BLaER1 treated with 17β-estradiol and CSF1 and Interleukin-3, amounts not matched to agents 10 nM and 100 nM (cell line): ENCODE measurements around the gene CCDC187.
"Not testable (repeated sequence)": the region's sequence is repeated elsewhere in the genome, so short reads cannot be mapped to it uniquely, and the experiment has no call there.

Source experiments
- H3K27ac ChIP-seq, 11 experiments: shearing (Covaris generic); formaldehyde crosslinking; 2 replicates each; pipeline ENCODE4 v1.8.1; 2022
- H3K27me3 ChIP-seq, 11 experiments: shearing (Covaris generic); formaldehyde crosslinking; 2 replicates each; pipeline ENCODE4 v1.8.1; 2022
- H3K36me3 ChIP-seq, 11 experiments: shearing (Covaris generic); formaldehyde crosslinking; 2 replicates each; pipeline ENCODE4 v1.8.1; 2022
- H3K4me1 ChIP-seq, 10 experiments: shearing (Covaris generic); formaldehyde crosslinking; 2 replicates each; pipeline ENCODE4 v1.8.1; 2022
- H3K4me2 ChIP-seq, 11 experiments: shearing (Covaris generic); formaldehyde crosslinking; 2 replicates each; pipeline ENCODE4 v1.8.1; 2022
- H3K4me3 ChIP-seq, 10 experiments: shearing (Covaris generic); formaldehyde crosslinking; 2 replicates each; pipeline ENCODE4 v1.8.1; 2022
- H3K9ac ChIP-seq, 11 experiments: shearing (Covaris generic); formaldehyde crosslinking; 2 replicates each; pipeline ENCODE4 v1.8.1; 2022
- H3K9me3 ChIP-seq, 11 experiments: shearing (Covaris generic); formaldehyde crosslinking; replicated peaks in 1 of 11; 2 replicates each; pipeline ENCODE4 v1.8.1; 2022
- H4K20me1 ChIP-seq, 11 experiments: shearing (Covaris generic); formaldehyde crosslinking; 2 replicates each; pipeline ENCODE4 v1.8.1; 2022
- Cebpa-rat ChIP-seq, 11 experiments: shearing (Covaris generic); IDR thresholded peaks; 2 replicates each; pipeline ENCODE4 v1.8.1; 2022

Gene CCDC187

GRCh38 chr9:136303825-136304416 lies at the start of gene CCDC187:
Gene CCDC187 (minus strand): TSS chr9:136304094. CDS start chr9:136303830, 264 bp downstream.
- H3K36me3 ChIP-seq = no peaks in the 10 kb centered on the region
- H3K27ac ChIP-seq = no peak within 1 kb of the TSS
- peaks cover 26 to 99% (median 91%) of the 10 kb centered on the region in 10 experiments for H3K4me1 ChIP-seq
- no peaks in the 10 kb centered on the region for H3K9me3 ChIP-seq
- H3K4me2 ChIP-seq = peak within 1 kb of the TSS in 9 of 11 experiments; percentile 76 to 98 (median 93); a peak in 18 of 22 replicates
- peaks cover 0 to 32% (median 0%) of the 10 kb centered on the region in 11 experiments; a peak in 7 of 22 replicates for H3K27me3 ChIP-seq
- no peak for TF ChIP-seq Cebpa-rat (IDR thresholded peaks at IDR 0.05)
- no peak within 1 kb of the TSS; a peak in 1 of 20 replicates for H3K4me3 ChIP-seq
- peaks cover 0 to 30% (median 18%) of the 10 kb centered on the region in 11 experiments; a peak in 12 of 22 replicates for H4K20me1 ChIP-seq
- H3K9ac ChIP-seq = 0 out of 22 replicates have a peak within 1 kb of the TSS, but pooled peaks of 1 of the 11 experiments have one; percentile 37

DNA sequence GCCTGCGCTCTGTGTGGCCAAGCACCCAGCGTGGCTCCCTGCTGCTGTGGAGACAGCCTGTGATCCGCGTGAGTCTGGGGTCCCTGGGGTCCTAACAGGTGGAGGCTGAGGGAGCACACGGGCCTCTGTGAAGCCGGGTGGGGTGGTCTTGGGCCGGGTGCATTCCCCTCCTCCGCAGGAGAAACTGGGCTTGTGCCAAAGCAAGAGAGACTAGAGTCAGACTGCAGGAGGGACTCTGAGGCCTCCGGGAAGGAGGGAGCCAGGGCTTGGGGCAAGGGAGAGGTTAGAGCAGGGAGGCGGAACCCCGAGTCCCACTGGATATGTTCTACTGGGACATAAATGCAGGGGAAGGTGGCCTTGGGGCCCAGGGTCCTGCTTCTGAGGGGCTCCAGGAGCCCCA lies 49.2 kb upstream of the CCDC187 start:
- peaks cover 7 to 53% (median 24%) of the 10 kb centered on the region in 11 experiments; a peak in 19 of 22 replicates for H3K36me3 ChIP-seq
- peaks cover 0 to 91% (median 75%) of the 10 kb centered on the region in 11 experiments; a peak in 19 of 22 replicates for H4K20me1 ChIP-seq
- H3K9ac ChIP-seq = peak overlapping the region in 2 of 11 experiments; percentile 9 to 23; a peak in 2 of 22 replicates
- peak overlapping the region in 1 of 11 experiments; percentile 3; a peak in 1 of 22 replicates for H3K4me2 ChIP-seq
- peaks cover 0 to 51% (median 30%) of the 10 kb centered on the region in 10 experiments; a peak in 16 of 20 replicates for H3K4me1 ChIP-seq
- no peak overlapping the region for H3K4me3 ChIP-seq
- H3K27ac ChIP-seq = no peak overlapping the region; a peak in 1 of 22 replicates
- H3K9me3 ChIP-seq = no peaks in the 10 kb centered on the region
- no peaks in the 10 kb centered on the region for H3K27me3 ChIP-seq
- no peak for TF ChIP-seq Cebpa-rat (IDR thresholded peaks at IDR 0.05)

DNA sequence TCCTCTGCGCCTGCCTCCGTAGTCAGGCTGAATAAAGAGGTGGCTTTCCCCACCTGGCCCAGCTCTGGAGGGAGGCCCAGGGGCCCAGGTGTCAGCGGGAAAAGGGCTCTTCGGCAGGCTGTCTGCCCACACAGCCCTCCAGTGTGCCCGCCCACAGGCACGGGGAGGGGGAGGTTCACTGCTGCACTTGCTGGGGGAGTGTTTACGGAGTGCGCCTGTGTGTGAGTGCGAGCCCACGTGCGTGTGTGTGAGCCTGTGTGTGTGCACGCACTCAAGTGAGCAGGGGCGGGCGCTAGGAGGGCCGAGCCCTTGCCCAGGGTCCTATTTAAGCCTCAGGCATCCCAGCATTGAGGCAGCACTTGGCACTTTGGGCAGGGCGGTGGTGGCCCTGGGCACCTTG lies 48.8 kb upstream of the CCDC187 start:
- Histone ChIP-seq H3K9ac (peak overlapping the region in 2 of 11 experiments; percentile 3 to 9; a peak in 1 of 22 replicates), H3K4me1 (peaks cover 0 to 55% (median 34%) of the 10 kb centered on the region in 10 experiments; a peak in 16 of 20 replicates), H3K27ac (no peak overlapping the region), H3K4me3 (no peak overlapping the region), H3K27me3 (no peaks in the 10 kb centered on the region), H4K20me1 (peaks cover 0 to 91% (median 74%) of the 10 kb centered on the region in 11 experiments; a peak in 19 of 22 replicates), H3K4me2 (peak overlapping the region in 1 of 11 experiments; percentile 3; a peak in 2 of 22 replicates), H3K9me3 (no peaks in the 10 kb centered on the region), H3K36me3 (peaks cover 4 to 53% (median 20%) of the 10 kb centered on the region in 11 experiments; a peak in 18 of 22 replicates)
- TF ChIP-seq Cebpa-rat (IDR thresholded peaks at IDR 0.05) = no peak

GRCh38 chr9:136351868-136352267 lies 48.0 kb upstream of the CCDC187 start:
- H3K9ac ChIP-seq, H3K27me3 ChIP-seq, H3K4me2 ChIP-seq, H3K27ac ChIP-seq, H3K9me3 ChIP-seq, H3K4me3 ChIP-seq: not testable (repeated sequence)
- Histone ChIP-seq H3K4me1 (peaks cover 0 to 63% (median 36%) of the 10 kb centered on the region in 10 experiments; a peak in 16 of 20 replicates), H3K36me3 (peaks cover 3 to 50% (median 12%) of the 10 kb centered on the region in 11 experiments; a peak in 17 of 22 replicates), H4K20me1 (peaks cover 0 to 91% (median 69%) of the 10 kb centered on the region in 11 experiments; a peak in 19 of 22 replicates)

GRCh38 chr9:136351252-136351800 lies 47.4 kb upstream of the CCDC187 start:
- no peaks in the 10 kb centered on the region for H3K9me3 ChIP-seq
- no peak overlapping the region for H3K4me3 ChIP-seq
- peaks cover 0 to 91% (median 72%) of the 10 kb centered on the region in 11 experiments; a peak in 19 of 22 replicates for H4K20me1 ChIP-seq
- H3K36me3 ChIP-seq = peaks cover 0 to 50% (median 7%) of the 10 kb centered on the region in 11 experiments; a peak in 16 of 22 replicates
- H3K4me1 ChIP-seq = peaks cover 0 to 68% (median 36%) of the 10 kb centered on the region in 10 experiments; a peak in 16 of 20 replicates
- peak overlapping the region in 2 of 11 experiments; percentile 23 to 29; a peak in 2 of 22 replicates for H3K9ac ChIP-seq
- no peaks in the 10 kb centered on the region for H3K27me3 ChIP-seq
- no peak for TF ChIP-seq Cebpa-rat (IDR thresholded peaks at IDR 0.05)
- H3K27ac ChIP-seq = no peak overlapping the region
- no peak overlapping the region for H3K4me2 ChIP-seq

GRCh38 chr9:136349546-136349945 lies 45.7 kb upstream of the CCDC187 start:
- no peaks in the 10 kb centered on the region for H3K27me3 ChIP-seq

GRCh38 chr9:136348691-136349090 lies 44.8 kb upstream of the CCDC187 start:
- peaks cover 0 to 64% (median 11%) of the 10 kb centered on the region in 11 experiments; a peak in 11 of 22 replicates for H3K36me3 ChIP-seq
- peak overlapping the region in 9 of 11 experiments; percentile 4 to 62 (median 32); a peak in 6 of 22 replicates for H3K9ac ChIP-seq
- peak overlapping the region in 8 of 11 experiments; percentile 23 to 66 (median 55); a peak in 14 of 22 replicates for H3K4me2 ChIP-seq
- peaks cover 0 to 95% (median 79%) of the 10 kb centered on the region in 11 experiments; a peak in 18 of 22 replicates for H4K20me1 ChIP-seq
- H3K4me3 ChIP-seq = no peak overlapping the region
- peaks cover 0 to 68% (median 36%) of the 10 kb centered on the region in 10 experiments; a peak in 16 of 20 replicates for H3K4me1 ChIP-seq
- H3K27me3 ChIP-seq = no peaks in the 10 kb centered on the region
- H3K9me3 ChIP-seq = no peaks in the 10 kb centered on the region
- H3K27ac ChIP-seq = no peak overlapping the region
- no peak for TF ChIP-seq Cebpa-rat (IDR thresholded peaks at IDR 0.05)

More at GRCh38 chr9:136349546-136349945, 45.7 kb upstream of the CCDC187 start:
- no peak overlapping the region for H3K4me3 ChIP-seq
- H3K4me2 ChIP-seq = peak overlapping the region in 8 of 11 experiments; percentile 23 to 66 (median 55); a peak in 14 of 22 replicates
- no peaks in the 10 kb centered on the region for H3K9me3 ChIP-seq
- no peak for TF ChIP-seq Cebpa-rat (IDR thresholded peaks at IDR 0.05)
- peaks cover 0 to 96% (median 85%) of the 10 kb centered on the region in 11 experiments; a peak in 19 of 22 replicates for H4K20me1 ChIP-seq
- peaks cover 0 to 71% (median 37%) of the 10 kb centered on the region in 10 experiments; a peak in 16 of 20 replicates for H3K4me1 ChIP-seq
- peak overlapping the region in 7 of 11 experiments; percentile 11 to 62 (median 36); a peak in 7 of 22 replicates for H3K9ac ChIP-seq
- H3K27ac ChIP-seq = peak overlapping the region in 2 of 11 experiments; percentile 17 to 22; a peak in 1 of 22 replicates
- peaks cover 0 to 58% (median 9%) of the 10 kb centered on the region in 11 experiments; a peak in 7 of 22 replicates for H3K36me3 ChIP-seq

DNA sequence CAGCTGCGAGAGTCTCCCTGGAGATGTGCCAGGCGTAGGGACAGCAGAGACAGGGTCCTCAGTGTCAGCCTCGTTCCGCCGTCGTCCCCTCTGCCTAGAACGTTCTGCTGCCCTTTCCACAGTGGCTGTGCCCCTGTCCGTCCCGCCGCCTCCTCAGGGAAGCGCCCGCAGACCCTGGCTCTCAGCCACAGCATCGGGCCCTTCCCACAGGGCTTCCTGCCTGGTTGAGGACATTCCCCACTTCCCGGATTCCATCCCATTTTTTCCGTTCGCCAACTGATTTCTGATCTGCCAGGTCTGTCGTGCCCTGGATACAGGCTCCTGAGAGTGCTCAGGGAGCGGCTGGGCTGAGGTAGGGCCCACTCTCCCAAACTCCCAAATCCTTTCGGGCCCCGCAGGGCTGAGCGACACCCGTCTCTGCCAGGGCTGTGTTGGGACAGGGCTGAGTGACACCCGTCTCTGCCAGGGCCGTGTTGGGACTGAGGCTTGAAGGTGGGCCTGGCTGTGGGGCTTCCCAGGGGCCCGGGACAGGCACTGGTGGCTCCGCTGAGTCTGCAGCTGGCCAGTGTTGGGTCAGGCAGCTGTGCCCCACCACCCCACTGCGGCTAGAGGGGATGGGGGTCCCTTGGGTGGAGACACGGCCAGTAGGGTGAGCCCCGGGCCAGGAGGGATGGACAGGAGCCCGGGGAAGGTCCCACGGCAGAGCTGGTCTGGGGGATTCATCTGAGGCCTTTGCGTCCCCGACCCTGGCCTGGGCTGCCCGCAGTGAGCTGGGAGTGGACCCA lies 43.8 kb upstream of the CCDC187 start:
- Histone ChIP-seq H3K27me3 (no peaks in the 10 kb centered on the region), H3K4me3 (no peak overlapping the region), H3K4me2 (peak overlapping the region in 6 of 11 experiments; percentile 51 to 66 (median 60); a peak in 8 of 22 replicates), H3K9me3 (no peaks in the 10 kb centered on the region), H4K20me1 (peaks cover 0 to 95% (median 77%) of the 10 kb centered on the region in 11 experiments; a peak in 18 of 22 replicates), H3K27ac (peak overlapping the region in 1 of 11 experiments; percentile 21; a peak in 2 of 22 replicates), H3K9ac (peak overlapping the region in 7 of 11 experiments; percentile 10 to 62 (median 36); a peak in 6 of 22 replicates), H3K4me1 (peaks cover 7 to 68% (median 43%) of the 10 kb centered on the region in 10 experiments), H3K36me3 (peaks cover 0 to 71% (median 18%) of the 10 kb centered on the region in 11 experiments; a peak in 11 of 22 replicates)
- TF ChIP-seq Cebpa-rat (IDR thresholded peaks at IDR 0.05) = no peak
